Natural killer cell treated with Interleukin-12 subunit alpha and Interleukin-12 subunit beta and Interleukin-15 and Interleukin-18, amount 100 ng/mL, for 72 hours (primary cell): ENCODE measurements around the gene CALN1. TPM values are rescaled to one million over a fixed set of nuclear protein-coding genes. Genes with fewer than 3 reads are reported as not detected.
"Not testable (repeated sequence)": the region's sequence is repeated elsewhere in the genome, so short reads cannot be mapped to it uniquely, and the experiment has no call there.

Source experiments
- ATAC-seq, 2 donors: fragments of 150-1000 bp; cut with Tn5 transposase in 1 of 2; sonication (Bioruptor Pico), chemical (Tn5 transposase) in 1 of 2; 2 replicates each; pipeline ENCODE4 v1.10.0; 2021
- DNase-seq: peaks from one replicate; pipeline ENCODE4 v3.0.0; 2022; ENCODE audit warnings: low spot score
- H3K27ac Mint-ChIP-seq, 2 donors: 1 replicate in 1 of 2; 2 replicates in 1 of 2; pipeline ENCODE4 v1.8.0; 2022; ENCODE audit warnings: mixed read lengths in 2 of 2, mild to moderate bottlenecking in 1 of 2, moderate library complexity in 1 of 2
- H3K27me3 Mint-ChIP-seq, 2 donors: 1 replicate in 1 of 2; 2 replicates in 1 of 2; pipeline ENCODE4 v1.8.0; 2022; ENCODE audit warnings: mixed read lengths in 2 of 2
- H3K36me3 Mint-ChIP-seq: one replicate; pipeline ENCODE4 v1.8.0; 2022; ENCODE audit warnings: mixed read lengths
- H3K4me1 Mint-ChIP-seq, 2 donors: 1 replicate in 1 of 2; 2 replicates in 1 of 2; pipeline ENCODE4 v1.8.0; 2022; ENCODE audit warnings: low read depth in 2 of 2, mixed read lengths in 2 of 2, mild to moderate bottlenecking in 1 of 2
- H3K4me3 Mint-ChIP-seq: one replicate; pipeline ENCODE4 v1.8.0; 2022; ENCODE audit warnings: mixed read lengths
- H3K9me3 Mint-ChIP-seq: 2 replicates; pipeline ENCODE4 v1.8.0; 2022; ENCODE audit warnings: mixed read lengths
- total RNA-seq, 2 donors: library from RNA; stranded (reverse); gene quantifications; one replicate each; pipeline ENCODE4 v1.2.3, GENCODE V29; 2022

The CALN1 gene
- total RNA-seq, 2 donors from 2014 or later = not detected

GRCh38 chr7:72099784-72100183 is 312.4 kb downstream of the CALN1 start:
- Mint-ChIP-seq H3K4me3 (no peak overlapping the region), H3K36me3 (no peaks in the 10 kb centered on the region)
- ATAC-seq = no peak

GRCh38 chr7:72098807-72099580 is 313.1 kb downstream of the CALN1 start:
- H3K27ac Mint-ChIP-seq = no peak overlapping the region
- no peaks in the 10 kb centered on the region for H3K9me3 Mint-ChIP-seq
- H3K4me3 Mint-ChIP-seq = no peak overlapping the region
- H3K4me1 Mint-ChIP-seq = no peaks in the 10 kb centered on the region
- H3K36me3 Mint-ChIP-seq = no peaks in the 10 kb centered on the region
- ATAC-seq (no peak), DNase-seq (no peak)
- no peaks in the 10 kb centered on the region for H3K27me3 Mint-ChIP-seq

More at GRCh38 chr7:72099784-72100183, 312.4 kb downstream of the CALN1 start:
- H3K27me3 Mint-ChIP-seq = no peaks in the 10 kb centered on the region
- no peak overlapping the region for H3K27ac Mint-ChIP-seq
- no peaks in the 10 kb centered on the region for H3K9me3 Mint-ChIP-seq
- H3K4me1 Mint-ChIP-seq = no peaks in the 10 kb centered on the region
- DNase-seq = no peak

GRCh38 chr7:72097226-72097625 is 314.9 kb downstream of the CALN1 start:
- DNase-seq = no peak
- H3K4me1 Mint-ChIP-seq = no peaks in the 10 kb centered on the region
- no peak overlapping the region for H3K27ac Mint-ChIP-seq
- no peaks in the 10 kb centered on the region for H3K36me3 Mint-ChIP-seq
- no peak overlapping the region for H3K4me3 Mint-ChIP-seq
- ATAC-seq = no peak
- H3K9me3 Mint-ChIP-seq = no peaks in the 10 kb centered on the region
- H3K27me3 Mint-ChIP-seq = no peaks in the 10 kb centered on the region

- Mint-ChIP-seq H3K27ac (no peak overlapping the region), H3K4me3 (no peak overlapping the region), H3K4me1 (no peaks in the 10 kb centered on the region), H3K9me3 (no peaks in the 10 kb centered on the region), H3K36me3 (no peaks in the 10 kb centered on the region), H3K27me3 (no peaks in the 10 kb centered on the region)
- DNase-seq (no peak), ATAC-seq (no peak)
These were observed 319.4 kb downstream of the CALN1 start for GRCh38 chr7:72092769-72093168.

GRCh38 chr7:72087926-72088325 is 324.2 kb downstream of the CALN1 start:
- no peak for ATAC-seq
- Mint-ChIP-seq H3K36me3 (no peaks in the 10 kb centered on the region), H3K27me3 (no peaks in the 10 kb centered on the region), H3K4me1 (no peaks in the 10 kb centered on the region), H3K9me3 (peaks cover 5% of the 10 kb centered on the region), H3K4me3 (no peak overlapping the region), H3K27ac (no peak overlapping the region)
- DNase-seq = no peak

GRCh38 chr7:72080865-72081510 is 331.1 kb downstream of the CALN1 start:
- DNase-seq = no peak
- Mint-ChIP-seq H3K9me3 (no peaks in the 10 kb centered on the region), H3K36me3 (no peaks in the 10 kb centered on the region), H3K27ac (no peak overlapping the region), H3K27me3 (peaks cover 0 to 2% of the 10 kb centered on the region in 2 donors), H3K4me1 (no peaks in the 10 kb centered on the region), H3K4me3 (no peak overlapping the region)
- no peak for ATAC-seq

GRCh38 chr7:72080341-72080766 is 331.8 kb downstream of the CALN1 start:
- ATAC-seq (no peak), DNase-seq (no peak)
- peaks cover 0 to 2% of the 10 kb centered on the region in 2 donors for H3K27me3 Mint-ChIP-seq
- no peaks in the 10 kb centered on the region for H3K4me1 Mint-ChIP-seq
- no peaks in the 10 kb centered on the region for H3K9me3 Mint-ChIP-seq
- H3K27ac Mint-ChIP-seq = no peak overlapping the region
- H3K36me3 Mint-ChIP-seq = no peaks in the 10 kb centered on the region
- H3K4me3 Mint-ChIP-seq = no peak overlapping the region

GRCh38 chr7:72078856-72079255 is 333.3 kb downstream of the CALN1 start:
- Mint-ChIP-seq H3K36me3 (no peaks in the 10 kb centered on the region), H3K4me3 (no peak overlapping the region), H3K9me3 (no peaks in the 10 kb centered on the region), H3K27me3 (peaks cover 0 to 2% of the 10 kb centered on the region in 2 donors), H3K4me1 (no peaks in the 10 kb centered on the region), H3K27ac (no peak overlapping the region)
- DNase-seq (no peak), ATAC-seq (no peak)

GRCh38 chr7:72078301-72078700 is 333.8 kb downstream of the CALN1 start:
- Mint-ChIP-seq H3K9me3 (no peaks in the 10 kb centered on the region), H3K4me1 (no peaks in the 10 kb centered on the region), H3K27ac (no peak overlapping the region), H3K27me3 (peaks cover 0 to 2% of the 10 kb centered on the region in 2 donors), H3K4me3 (no peak overlapping the region), H3K36me3 (no peaks in the 10 kb centered on the region)
- no peak for DNase-seq
- no peak for ATAC-seq

GRCh38 chr7:72077786-72078185 is 334.4 kb downstream of the CALN1 start:
- no peaks in the 10 kb centered on the region for H3K36me3 Mint-ChIP-seq
- H3K27me3 Mint-ChIP-seq = peaks cover 0 to 2% of the 10 kb centered on the region in 2 donors
- ATAC-seq (no peak), DNase-seq (no peak)
- no peak overlapping the region for H3K4me3 Mint-ChIP-seq
- no peaks in the 10 kb centered on the region for H3K4me1 Mint-ChIP-seq
- peaks cover 3% of the 10 kb centered on the region for H3K9me3 Mint-ChIP-seq
- no peak overlapping the region for H3K27ac Mint-ChIP-seq

GRCh38 chr7:72072901-72073300 is 339.2 kb downstream of the CALN1 start:
- no peak overlapping the region for H3K4me3 Mint-ChIP-seq
- DNase-seq (no peak), ATAC-seq (no peak)
- no peaks in the 10 kb centered on the region for H3K4me1 Mint-ChIP-seq
- H3K27me3 Mint-ChIP-seq = no peaks in the 10 kb centered on the region
- no peak overlapping the region for H3K27ac Mint-ChIP-seq
- peaks cover 6% of the 10 kb centered on the region for H3K36me3 Mint-ChIP-seq
- H3K9me3 Mint-ChIP-seq = peaks cover 11% of the 10 kb centered on the region

GRCh38 chr7:72069263-72069662 is 342.9 kb downstream of the CALN1 start:
- no peak overlapping the region for H3K4me3 Mint-ChIP-seq
- DNase-seq = no peak
- H3K36me3 Mint-ChIP-seq = peaks cover 6% of the 10 kb centered on the region
- no peaks in the 10 kb centered on the region for H3K27me3 Mint-ChIP-seq
- H3K27ac Mint-ChIP-seq = no peak overlapping the region
- no peak for ATAC-seq
- no peaks in the 10 kb centered on the region for H3K4me1 Mint-ChIP-seq
- peaks cover 11% of the 10 kb centered on the region for H3K9me3 Mint-ChIP-seq

GRCh38 chr7:72065764-72066163 is 346.4 kb downstream of the CALN1 start:
- ATAC-seq, H3K27ac Mint-ChIP-seq, DNase-seq, H3K27me3 Mint-ChIP-seq, H3K36me3 Mint-ChIP-seq, H3K4me1 Mint-ChIP-seq, H3K4me3 Mint-ChIP-seq, H3K9me3 Mint-ChIP-seq: not testable (repeated sequence)

GRCh38 chr7:72064916-72065315 is 347.2 kb downstream of the CALN1 start:
- Mint-ChIP-seq H3K4me3 (no peak overlapping the region), H3K27me3 (no peaks in the 10 kb centered on the region), H3K27ac (no peak overlapping the region), H3K4me1 (no peaks in the 10 kb centered on the region), H3K9me3 (peaks cover 7% of the 10 kb centered on the region), H3K36me3 (no peaks in the 10 kb centered on the region)
- no peak for ATAC-seq
- no peak for DNase-seq
